Spleen (tissue), 3 donors: ENCODE data around the gene HMGB4.

Source experiments
- POLR2A ChIP-seq, 3 donors: fragments of 450-650 bp; IDR thresholded peaks; one replicate each; pipeline ENCODE4 v1.5.1; 2017; ENCODE audit warnings: antibody characterized with exemption in 3 of 3, mild to moderate bottlenecking in 1 of 3
- POLR2AphosphoS5 ChIP-seq, 3 donors: sonication (generic); formaldehyde crosslinking; IDR thresholded peaks; one replicate each; pipeline ENCODE4 v1.5.1; 2017; ENCODE audit warnings: antibody characterized with exemption in 3 of 3

DNA sequence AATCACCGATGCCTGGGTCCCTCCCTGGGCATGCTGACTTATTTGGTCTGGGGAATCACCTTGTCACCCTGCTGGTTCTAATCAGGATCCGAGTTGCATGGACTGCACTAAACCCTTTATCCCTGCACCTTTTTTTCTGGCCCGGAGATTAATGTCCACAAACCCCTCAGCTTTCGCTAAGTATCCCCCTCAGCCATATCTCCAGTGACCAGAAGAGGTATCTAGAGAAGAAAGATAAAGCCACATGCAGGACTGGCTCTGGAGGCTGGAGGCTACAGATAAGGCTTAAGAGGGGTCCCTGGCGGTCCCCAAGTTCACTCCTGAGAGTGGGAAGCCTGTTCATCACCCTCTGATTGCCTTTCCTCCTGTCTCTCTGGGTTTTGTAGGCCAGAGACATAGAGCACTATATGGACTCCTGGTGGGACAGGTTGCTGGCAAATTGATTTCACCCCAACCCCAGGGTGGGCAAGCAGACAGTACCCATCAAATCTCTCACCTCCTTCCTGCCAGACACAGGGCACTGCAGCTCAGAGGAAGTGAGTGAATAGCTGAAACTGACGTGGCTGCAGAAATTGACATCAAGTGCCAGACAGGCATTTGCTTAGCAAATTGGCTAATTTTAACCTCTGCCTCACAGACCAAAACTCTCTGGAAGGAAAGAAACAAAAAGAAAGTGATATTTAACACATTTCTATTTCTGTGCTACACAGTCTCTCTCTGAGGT lies 38.8 kb downstream of the HMGB4 start:
- TF ChIP-seq POLR2A (IDR thresholded peaks at IDR 0.05) = no peak
- TF ChIP-seq POLR2AphosphoS5 (IDR thresholded peaks at IDR 0.05) = no peak
